ENCODE data around the gene SPOCK3.

- TF ChIP-seq CTCF (IDR thresholded peaks at IDR 0.05) (no peak), POLR2A (IDR thresholded peaks at IDR 0.05) (no peak)
These were observed 239.6 kb downstream of the SPOCK3 start for GRCh38 chr4:166994686-166995085.
